ENCODE results near the gene ACAD9.

DNA sequence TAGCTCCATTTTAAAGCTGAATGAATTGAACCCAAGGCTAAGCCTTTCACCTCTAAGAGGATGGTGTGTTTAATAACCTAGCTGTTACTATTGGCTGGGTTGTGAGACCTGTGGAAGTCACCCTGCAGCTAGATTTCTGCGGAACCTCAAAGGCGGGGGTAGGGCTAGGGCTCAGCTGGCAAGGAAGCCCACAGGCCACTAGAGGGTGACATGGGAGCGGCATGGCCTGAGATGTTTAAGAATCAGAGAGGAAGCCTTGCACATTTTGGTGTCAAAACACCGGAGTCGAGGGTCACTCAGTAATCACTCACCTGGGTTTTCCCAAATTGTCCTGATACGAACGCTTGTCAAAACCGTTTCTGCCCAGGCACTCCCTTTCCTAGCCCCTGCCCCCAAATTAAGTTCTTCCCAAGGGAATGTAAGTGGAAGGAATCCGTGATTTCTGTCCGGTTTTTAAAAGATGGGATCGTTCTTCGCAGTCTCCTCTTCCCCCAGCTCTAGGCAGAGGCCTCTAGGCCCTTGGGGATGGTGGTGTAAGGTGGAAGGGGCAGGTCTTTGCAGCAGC, 3.8 kb upstream of the ACAD9 start:
- TF ChIP-seq EZH2 (IDR thresholded peaks at IDR 0.05) = no peak
- TF ChIP-seq POLR2AphosphoS5 (IDR thresholded peaks at IDR 0.05; ENCODE audit: borderline replicate concordance, low read depth, low read length) = 0 out of 2 replicates have a peak, but pooled peaks have one; percentile 29

Data from SK-N-MC (cell line).